Stomach smooth muscle (tissue), 2 donors: ENCODE measurements around the gene CACNA1A.

ENCODE experiments used
- H3K27ac ChIP-seq: one replicate; pipeline ENCODE4 v1.7.0; 2013; ENCODE audit warnings: mild to moderate bottlenecking, low read length, inconsistent platforms
- H3K27me3 ChIP-seq, 2 donors: one replicate each; pipeline ENCODE4 v1.7.0; 2013; ENCODE audit warnings: low read length in 2 of 2; ENCODE audit not compliant: insufficient read depth in 2 of 2, control insufficient read depth in 1 of 2
- H3K36me3 ChIP-seq, 2 donors: one replicate each; pipeline ENCODE4 v1.7.0; 2013; ENCODE audit warnings: low read length in 2 of 2; ENCODE audit not compliant: control insufficient read depth in 2 of 2, insufficient read depth in 2 of 2
- H3K4me1 ChIP-seq: one replicate; pipeline ENCODE4 v1.7.0; 2013; ENCODE audit warnings: low read length; ENCODE audit not compliant: control insufficient read depth, insufficient read depth
- H3K4me3 ChIP-seq, 2 donors: one replicate each; pipeline ENCODE4 v1.7.0; 2013; ENCODE audit warnings: low read length in 2 of 2
- H3K9ac ChIP-seq, 2 donors: one replicate each; pipeline ENCODE4 v1.7.0; 2013; ENCODE audit warnings: low read length in 2 of 2, mild to moderate bottlenecking in 1 of 2
- H3K9me3 ChIP-seq, 2 donors: one replicate each; pipeline ENCODE4 v1.7.0; 2013; ENCODE audit warnings: low read length in 2 of 2; ENCODE audit not compliant: control insufficient read depth in 2 of 2
- donor health status: healthy.
- donor health status: Pancreatic carcinoma.

The CACNA1A gene

GRCh38 chr19:13399746-13400145, 106.5 kb downstream of the CACNA1A start:
- Histone ChIP-seq H3K4me3 (no peak overlapping the region), H3K27me3 (peaks cover 0 to 5% of the 10 kb centered on the region in 2 donors), H3K27ac (no peak overlapping the region), H3K4me1 (no peaks in the 10 kb centered on the region), H3K9me3 (peaks cover 9 to 16% of the 10 kb centered on the region in 2 donors), H3K9ac (no peak overlapping the region), H3K36me3 (no peaks in the 10 kb centered on the region)

- peaks cover under 1 to 5% of the 10 kb centered on the region in 2 donors for H3K27me3 ChIP-seq
- no peak overlapping the region for H3K27ac ChIP-seq
- H3K4me3 ChIP-seq = no peak overlapping the region
- H3K9me3 ChIP-seq = peaks cover 9 to 16% of the 10 kb centered on the region in 2 donors
- no peaks in the 10 kb centered on the region for H3K4me1 ChIP-seq
- H3K36me3 ChIP-seq = no peaks in the 10 kb centered on the region
- no peak overlapping the region for H3K9ac ChIP-seq
These were observed 107.2 kb downstream of the CACNA1A start for GRCh38 chr19:13398780-13399726.

- H3K36me3 ChIP-seq = no peaks in the 10 kb centered on the region
These were observed 108.1 kb downstream of the CACNA1A start for GRCh38 chr19:13398182-13398581.

GRCh38 chr19:13396250-13397080, 109.8 kb downstream of the CACNA1A start:
- H3K4me3 ChIP-seq = no peak overlapping the region
- H3K9ac ChIP-seq = no peak overlapping the region
- no peaks in the 10 kb centered on the region for H3K36me3 ChIP-seq
- no peak overlapping the region for H3K27ac ChIP-seq
- no peaks in the 10 kb centered on the region for H3K4me1 ChIP-seq
- H3K27me3 ChIP-seq = peaks cover 2 to 4% of the 10 kb centered on the region in 2 donors
- H3K9me3 ChIP-seq = peaks cover 7 to 12% of the 10 kb centered on the region in 2 donors

More at GRCh38 chr19:13398182-13398581, 108.1 kb downstream of the CACNA1A start:
- Histone ChIP-seq H3K9ac (no peak overlapping the region), H3K27ac (no peak overlapping the region), H3K9me3 (peaks cover 9 to 16% of the 10 kb centered on the region in 2 donors), H3K4me3 (no peak overlapping the region), H3K27me3 (peaks cover 2 to 3% of the 10 kb centered on the region in 2 donors), H3K4me1 (no peaks in the 10 kb centered on the region)

- no peaks in the 10 kb centered on the region for H3K27me3 ChIP-seq
- no peak overlapping the region for H3K9ac ChIP-seq
- no peaks in the 10 kb centered on the region for H3K36me3 ChIP-seq
- H3K4me3 ChIP-seq = no peak overlapping the region
- H3K4me1 ChIP-seq = no peaks in the 10 kb centered on the region
- peaks cover 0 to 4% of the 10 kb centered on the region in 2 donors for H3K9me3 ChIP-seq
- H3K27ac ChIP-seq = no peak overlapping the region
These were observed 123.7 kb downstream of the CACNA1A start for GRCh38 chr19:13382633-13382938.

GRCh38 chr19:13381827-13382632, 124.2 kb downstream of the CACNA1A start:
- no peak overlapping the region for H3K4me3 ChIP-seq
- no peaks in the 10 kb centered on the region for H3K27me3 ChIP-seq
- no peak overlapping the region for H3K27ac ChIP-seq
- H3K9me3 ChIP-seq = peaks cover 0 to 4% of the 10 kb centered on the region in 2 donors
- H3K9ac ChIP-seq = no peak overlapping the region
- no peaks in the 10 kb centered on the region for H3K36me3 ChIP-seq
- H3K4me1 ChIP-seq = no peaks in the 10 kb centered on the region

- Histone ChIP-seq H3K27ac (no peak overlapping the region), H3K9ac (no peak overlapping the region), H3K36me3 (no peaks in the 10 kb centered on the region), H3K4me1 (no peaks in the 10 kb centered on the region), H3K4me3 (no peak overlapping the region), H3K27me3 (no peaks in the 10 kb centered on the region), H3K9me3 (peaks cover 7 to 18% of the 10 kb centered on the region in 2 donors)
These were observed 129.7 kb downstream of the CACNA1A start for GRCh38 chr19:13376537-13376936.

- H3K27ac ChIP-seq = no peak overlapping the region
- H3K27me3 ChIP-seq = peaks cover 0 to 5% of the 10 kb centered on the region in 2 donors
These were observed 132.7 kb downstream of the CACNA1A start for GRCh38 chr19:13373599-13373998.

GRCh38 chr19:13370948-13371347, 135.3 kb downstream of the CACNA1A start:
- H3K36me3 ChIP-seq = no peaks in the 10 kb centered on the region
- H3K4me3 ChIP-seq = no peak overlapping the region
- H3K9me3 ChIP-seq = peaks cover 7 to 10% of the 10 kb centered on the region in 2 donors
- no peaks in the 10 kb centered on the region for H3K4me1 ChIP-seq
- no peak overlapping the region for H3K9ac ChIP-seq
- no peak overlapping the region for H3K27ac ChIP-seq
- peaks cover 0 to 5% of the 10 kb centered on the region in 2 donors for H3K27me3 ChIP-seq

More at GRCh38 chr19:13373599-13373998, 132.7 kb downstream of the CACNA1A start:
- Histone ChIP-seq H3K4me3 (no peak overlapping the region), H3K9ac (no peak overlapping the region), H3K9me3 (peaks cover 7 to 14% of the 10 kb centered on the region in 2 donors), H3K4me1 (no peaks in the 10 kb centered on the region), H3K36me3 (no peaks in the 10 kb centered on the region)

- Histone ChIP-seq H3K9me3 (no peaks in the 10 kb centered on the region), H3K36me3 (no peaks in the 10 kb centered on the region), H3K4me3 (no peak overlapping the region), H3K4me1 (no peaks in the 10 kb centered on the region), H3K27ac (no peak overlapping the region), H3K27me3 (peaks cover 2 to 5% of the 10 kb centered on the region in 2 donors), H3K9ac (no peak overlapping the region)
These were observed 139.6 kb downstream of the CACNA1A start for GRCh38 chr19:13366529-13367143.
